ENCODE measurements around the gene ELK3.

Gene ELK3

DNA sequence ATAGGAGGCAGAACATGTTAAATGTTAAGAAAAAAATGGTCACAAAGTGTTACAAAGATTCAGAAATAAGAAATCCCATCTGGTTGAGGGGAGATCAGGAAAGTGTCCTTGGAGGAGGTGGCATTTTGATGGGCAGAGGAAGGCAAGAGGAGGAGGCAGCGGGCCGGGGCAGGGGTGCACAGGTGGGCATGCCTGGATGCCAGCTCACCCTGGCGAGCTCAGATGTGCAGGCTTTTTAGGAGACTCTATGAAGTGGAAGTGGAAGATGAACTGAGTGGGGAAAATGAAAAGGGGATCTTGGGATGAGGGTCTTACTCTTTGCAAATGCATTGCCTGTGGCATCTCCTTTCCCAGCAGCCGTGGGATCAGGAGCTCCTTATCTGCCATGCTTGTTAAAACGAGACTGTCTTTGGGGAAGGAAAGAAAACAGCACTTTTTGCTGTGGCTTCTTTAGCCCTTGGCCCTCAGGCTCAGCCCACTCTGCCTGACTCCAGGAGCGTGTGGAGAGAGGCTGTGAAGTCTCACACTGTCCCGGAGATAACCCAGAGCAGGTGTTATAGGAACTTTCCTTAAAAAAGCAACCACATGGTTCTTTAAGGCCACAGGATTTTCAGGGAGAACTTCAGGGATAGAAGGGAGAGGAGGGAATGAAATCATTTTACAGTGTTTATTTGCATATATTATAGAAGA, 62.6 kb downstream of the ELK3 start:
- DNase-seq (ENCODE audit: low read depth in 2 of 2): no peak

GRCh38 chr12:96257550-96258103, 63.5 kb downstream of the ELK3 start:
- no peak for DNase-seq (ENCODE audit: low read depth in 2 of 2)

GRCh38 chr12:96258104-96258961, 64.2 kb downstream of the ELK3 start:
- no peak for DNase-seq (ENCODE audit: low read depth in 2 of 2)

- DNase-seq (ENCODE audit: low read depth in 2 of 2): no peak
These were observed 66.1 kb downstream of the ELK3 start for GRCh38 chr12:96260231-96260630.

DNA sequence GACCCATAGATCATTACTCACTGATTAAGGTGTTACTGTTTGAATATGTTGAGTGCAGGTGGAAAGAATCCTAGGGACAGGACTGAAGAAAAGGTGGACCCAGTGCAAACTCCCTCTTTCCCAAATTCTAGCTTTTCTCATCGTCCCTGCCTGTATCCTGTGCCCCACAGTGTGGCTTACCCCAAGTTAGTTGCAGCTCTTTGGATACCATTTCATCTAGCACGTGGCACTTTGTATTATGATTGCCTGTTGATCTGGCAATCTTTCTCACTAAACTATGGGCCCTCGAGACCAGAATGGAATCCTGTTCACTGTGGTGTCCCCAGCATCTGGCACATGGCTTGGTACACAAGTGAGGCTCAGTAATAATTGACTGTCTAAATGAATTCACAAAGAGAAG, 66.5 kb downstream of the ELK3 start:
- no peak for DNase-seq (ENCODE audit: low read depth in 2 of 2)

DNA sequence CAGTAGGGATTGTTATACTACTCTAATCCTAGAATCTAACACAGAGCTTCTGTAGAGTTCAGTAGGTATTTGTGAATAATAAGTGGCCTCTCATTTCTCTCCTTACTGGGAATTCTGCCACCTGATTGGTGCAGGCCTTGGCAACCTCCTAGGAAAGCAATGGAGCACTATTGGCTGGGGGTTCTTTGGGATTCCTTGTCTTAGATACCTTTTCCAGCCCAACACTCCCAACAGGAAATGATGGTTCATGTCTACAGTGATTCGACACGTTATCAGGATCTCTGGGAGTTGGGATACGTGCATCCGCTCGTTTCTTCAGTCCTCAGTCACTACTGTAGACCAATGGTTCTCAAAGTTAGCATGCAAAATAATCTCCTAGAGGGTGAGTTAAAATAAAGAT, 67.4 kb downstream of the ELK3 start:
- no peak for DNase-seq (ENCODE audit: low read depth in 2 of 2)

- DNase-seq (ENCODE audit: low read depth in 2 of 2): no peak
These were observed 69.3 kb downstream of the ELK3 start for GRCh38 chr12:96263449-96263902.

DNA sequence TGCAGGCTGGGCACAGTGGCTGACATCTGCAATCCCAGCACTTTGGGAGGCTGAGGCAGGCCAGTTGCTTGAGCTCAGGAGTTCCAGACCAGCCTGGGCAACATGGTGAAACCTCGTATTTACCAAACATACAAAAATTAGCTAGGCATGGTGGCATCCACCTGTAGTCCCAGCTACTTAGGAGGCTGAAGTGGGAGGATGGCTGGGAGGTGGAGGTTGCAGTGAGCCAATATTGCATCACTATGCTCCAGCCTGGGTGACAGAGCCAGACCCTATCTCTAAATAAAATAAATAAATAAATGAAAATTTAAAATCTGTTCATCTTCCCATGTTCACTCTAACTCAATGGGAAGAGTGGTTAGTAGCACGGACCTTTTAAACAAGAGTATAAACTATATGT, 71.2 kb downstream of the ELK3 start:
- DNase-seq (ENCODE audit: low read depth in 2 of 2): no peak

DNA sequence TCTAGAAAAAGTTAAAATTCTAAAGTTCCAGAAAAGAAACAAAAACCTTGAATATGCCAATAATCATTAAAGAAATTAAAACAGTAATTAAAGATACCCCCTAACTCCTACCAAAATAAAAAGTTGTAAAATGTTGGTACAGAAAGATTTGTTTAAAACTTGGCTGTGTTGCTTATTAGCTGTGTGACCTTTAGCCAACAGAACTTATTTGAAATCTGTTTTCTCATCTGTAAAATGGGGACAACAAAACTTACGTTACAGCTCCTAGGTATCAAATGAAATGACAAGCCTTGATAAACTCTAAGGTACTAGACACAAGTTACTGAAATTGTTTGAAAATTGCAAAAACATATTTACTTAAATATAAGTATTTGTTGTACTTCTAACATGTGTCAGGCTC, 71.7 kb downstream of the ELK3 start:
- DNase-seq (ENCODE audit: low read depth in 2 of 2): no peak

GRCh38 chr12:96266238-96266637, 72.1 kb downstream of the ELK3 start:
- no peak for DNase-seq (ENCODE audit: low read depth in 2 of 2)

GRCh38 chr12:96271469-96272199, 77.5 kb downstream of the ELK3 start:
- DNase-seq (ENCODE audit: low read depth in 2 of 2): no peak

DNA sequence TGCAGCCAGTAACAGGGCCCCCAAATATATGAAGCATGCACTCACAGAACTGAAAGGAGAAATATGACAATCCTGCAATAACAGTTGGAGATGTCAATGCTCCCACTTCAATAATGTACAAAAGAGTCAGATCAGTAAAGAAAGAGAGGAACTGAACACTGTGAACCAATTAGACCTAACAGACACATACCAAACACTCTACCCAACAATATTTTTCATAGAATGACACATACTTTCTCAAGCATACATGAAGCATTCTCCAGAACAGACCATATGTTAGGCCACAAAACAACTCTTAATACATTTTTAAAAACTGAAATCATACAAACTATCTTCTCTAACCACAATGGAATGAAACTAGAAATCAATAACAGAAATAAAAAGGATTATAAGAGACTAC, 80.2 kb downstream of the ELK3 start:
- no peak for DNase-seq (ENCODE audit: low read depth in 2 of 2)

- DNase-seq (ENCODE audit: low read depth in 2 of 2): no peak
These were observed 91.0 kb downstream of the ELK3 start for GRCh38 chr12:96285158-96285557.

- DNase-seq (ENCODE audit: low read depth in 2 of 2): no peak
These were observed 94.9 kb downstream of the ELK3 start for GRCh38 chr12:96289067-96289466.

DNA sequence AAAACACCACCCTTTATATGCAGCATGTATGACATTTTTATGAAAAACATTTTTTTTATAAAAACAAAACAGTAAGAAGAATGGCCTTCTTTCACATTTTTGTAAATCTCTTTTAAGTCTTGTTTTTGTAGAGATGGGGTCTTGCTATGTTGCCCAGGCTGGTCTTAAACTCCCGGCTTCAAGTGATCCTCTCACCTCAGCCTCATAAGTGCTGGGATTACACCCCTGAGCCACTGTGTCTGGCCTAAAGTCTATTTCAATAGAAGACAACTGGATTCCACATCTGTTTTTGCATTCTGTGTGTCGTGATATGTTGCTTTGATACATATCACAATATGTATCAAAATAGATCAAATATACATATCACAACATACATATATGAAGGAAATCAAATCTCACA, 98.9 kb downstream of the ELK3 start:
- DNase-seq (ENCODE audit: low read depth in 2 of 2): no peak

- DNase-seq (ENCODE audit: low read depth in 2 of 2): no peak
These were observed 100.7 kb downstream of the ELK3 start for GRCh38 chr12:96294831-96295230.

- DNase-seq (ENCODE audit: low read depth in 2 of 2): no peak
These were observed 101.5 kb downstream of the ELK3 start for GRCh38 chr12:96295532-96296160.

- DNase-seq (ENCODE audit: low read depth in 2 of 2): no peak
These were observed 103.3 kb downstream of the ELK3 start for GRCh38 chr12:96297504-96297903.

DNA sequence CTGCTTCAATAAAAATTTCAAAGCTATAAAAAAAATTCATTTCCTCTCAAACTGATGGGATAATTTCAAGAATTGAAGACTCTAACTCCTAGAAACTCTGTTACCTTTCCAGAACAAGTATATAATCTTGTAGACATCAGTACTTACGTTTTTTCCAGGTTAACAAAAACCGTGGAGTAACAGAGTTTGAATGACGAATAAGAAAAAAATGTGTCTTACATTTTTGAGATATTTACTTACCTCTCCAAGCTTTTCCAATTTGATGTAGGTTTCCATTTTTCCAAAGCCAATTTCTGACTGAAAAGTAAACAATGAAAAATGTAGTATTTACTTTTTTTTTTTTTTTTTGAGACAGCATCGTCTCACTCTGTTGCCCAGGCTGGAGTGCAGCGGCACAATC, 105.9 kb downstream of the ELK3 start:
- DNase-seq (ENCODE audit: low read depth in 2 of 2): no peak

DNA sequence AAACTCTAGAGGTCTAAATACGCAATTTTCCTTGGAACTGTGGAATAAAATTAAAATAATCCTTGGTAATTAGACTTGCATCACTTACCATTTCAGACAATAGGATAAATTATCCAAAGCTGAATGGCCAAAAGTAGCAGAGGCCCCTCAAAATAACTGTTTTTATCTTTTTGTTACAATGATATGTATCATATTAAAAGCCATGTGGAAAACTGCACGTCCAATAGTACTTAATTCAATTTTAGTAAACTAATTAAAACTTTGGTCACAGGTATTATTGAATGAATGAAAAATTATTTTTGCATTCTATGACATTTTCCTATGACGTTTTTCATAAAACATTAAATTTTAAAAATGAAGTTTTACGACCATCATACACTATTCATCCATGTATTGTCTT, 107.6 kb downstream of the ELK3 start:
- DNase-seq (ENCODE audit: low read depth in 2 of 2): no peak

DNA sequence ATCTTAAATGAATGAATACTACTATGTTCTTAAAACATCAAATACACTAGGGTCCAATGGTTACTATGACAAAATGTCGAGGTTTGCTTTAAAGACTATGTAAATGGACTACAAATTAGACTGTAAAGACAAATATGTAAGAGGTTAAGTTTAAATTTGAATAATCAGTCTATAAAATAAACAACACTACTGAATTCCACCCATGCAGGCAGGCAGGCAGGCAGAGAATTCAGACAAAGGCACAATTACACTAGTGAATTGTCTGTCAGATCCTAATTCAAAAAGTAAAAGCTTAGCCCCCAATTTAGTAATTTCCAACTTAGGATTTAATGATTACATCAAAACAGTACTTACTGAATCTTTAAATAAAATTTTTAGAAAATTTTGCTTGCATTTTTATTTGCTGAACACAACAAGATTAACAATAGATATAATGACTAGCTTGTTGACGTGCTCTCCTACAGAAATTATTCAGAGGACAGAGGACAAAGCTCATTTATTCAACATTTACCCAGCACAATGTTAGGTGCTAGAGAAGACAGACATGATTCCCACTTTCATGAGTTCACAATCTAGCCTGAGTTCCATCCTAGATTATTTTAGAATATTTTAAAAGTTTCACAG, 108.6 kb downstream of the ELK3 start:
- no peak for DNase-seq (ENCODE audit: low read depth in 2 of 2)
